GM19463 (cell line): ENCODE results near the gene LEF1.

Source experiments
- ATAC-seq: cut with Tn5 transposase; IDR thresholded peaks from one replicate; pipeline ENCODE4 v1.9.1; 2021; ENCODE audit warnings: mild to moderate bottlenecking, moderate library complexity; ENCODE audit not compliant: unreplicated experiment

Gene LEF1

DNA sequence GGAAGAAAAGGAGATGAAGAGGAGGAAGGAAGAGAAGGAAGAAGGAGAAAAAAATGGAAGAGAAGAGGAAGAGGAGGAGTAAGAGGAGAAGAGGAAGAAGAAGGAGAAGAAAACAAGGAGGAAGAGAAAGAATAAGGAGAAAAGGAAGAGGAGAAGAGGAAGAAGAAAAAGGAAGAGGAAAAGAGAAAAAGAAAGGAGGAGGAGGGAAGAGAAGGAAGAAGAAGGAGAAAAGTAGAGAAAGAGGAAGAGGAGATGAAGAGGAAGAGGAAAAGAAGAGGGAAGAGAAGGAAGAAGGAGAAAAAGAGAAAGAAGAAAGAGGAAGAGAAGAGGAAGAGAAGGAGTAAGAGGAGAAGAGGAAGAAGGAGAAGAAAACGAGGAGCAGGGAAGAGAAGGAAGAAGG is 11.8 kb upstream of the LEF1 start:
- no peak for ATAC-seq

DNA sequence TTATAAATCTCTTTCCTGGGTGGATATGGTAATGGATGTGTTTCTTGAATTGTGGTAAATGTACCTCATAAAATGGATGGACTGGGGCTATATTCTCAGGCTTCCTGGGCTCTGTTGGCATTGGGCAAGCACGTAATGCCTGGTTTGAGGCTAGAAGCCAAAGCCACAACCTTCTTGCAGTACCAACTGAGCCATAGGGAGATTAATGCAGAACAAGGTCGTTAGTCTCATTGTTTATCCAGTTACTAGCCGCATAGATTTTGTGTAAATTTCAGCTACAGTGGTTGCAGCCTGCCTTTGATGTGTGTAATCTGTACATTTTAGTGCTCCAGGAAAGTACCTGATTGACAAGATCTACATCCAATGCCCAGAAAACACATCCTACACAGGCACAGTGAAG is 7.2 kb upstream of the LEF1 start:
- no peak for ATAC-seq

DNA sequence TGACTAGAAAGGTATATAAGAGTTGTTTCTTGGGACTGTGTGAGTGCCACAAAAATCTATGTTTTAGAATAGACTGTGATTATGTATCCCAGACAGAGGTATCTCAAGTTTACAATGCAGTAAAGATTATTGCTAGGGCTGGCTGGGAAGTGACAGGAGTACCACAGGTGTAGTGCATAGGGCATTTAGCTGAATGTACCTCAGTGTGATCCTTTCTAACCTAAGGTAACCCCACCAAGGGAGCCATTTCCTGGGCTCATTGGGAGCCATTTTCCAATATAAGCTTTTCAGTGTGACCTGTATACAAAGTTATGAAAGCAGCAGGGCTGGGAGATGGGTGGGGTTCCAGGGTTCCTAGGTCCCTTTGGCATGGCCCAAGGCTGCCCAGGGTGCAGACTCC is 6.1 kb upstream of the LEF1 start:
- ATAC-seq, result no peak

DNA sequence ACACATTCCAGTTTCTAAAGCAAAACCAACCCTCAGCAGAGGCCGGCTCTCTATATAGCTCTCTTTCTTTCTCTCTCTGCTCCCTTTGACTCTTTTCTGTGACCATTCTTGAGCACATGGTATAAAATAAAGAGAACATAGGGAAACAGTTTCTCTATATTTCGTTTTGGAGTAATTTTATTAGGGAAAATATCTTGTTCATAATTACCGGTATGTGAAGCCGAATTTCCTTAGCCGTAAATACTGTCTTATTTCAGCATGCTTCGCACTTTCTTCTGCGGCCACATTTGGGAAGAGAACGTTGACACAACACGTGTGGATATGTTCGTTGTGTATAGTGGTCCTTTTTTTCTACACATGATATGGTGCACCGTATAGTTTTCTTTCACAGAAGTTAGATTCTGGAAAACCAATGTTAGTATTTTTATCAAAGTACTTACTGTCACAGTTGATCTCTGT is 4.9 kb upstream of the LEF1 start:
- ATAC-seq, result no peak

DNA sequence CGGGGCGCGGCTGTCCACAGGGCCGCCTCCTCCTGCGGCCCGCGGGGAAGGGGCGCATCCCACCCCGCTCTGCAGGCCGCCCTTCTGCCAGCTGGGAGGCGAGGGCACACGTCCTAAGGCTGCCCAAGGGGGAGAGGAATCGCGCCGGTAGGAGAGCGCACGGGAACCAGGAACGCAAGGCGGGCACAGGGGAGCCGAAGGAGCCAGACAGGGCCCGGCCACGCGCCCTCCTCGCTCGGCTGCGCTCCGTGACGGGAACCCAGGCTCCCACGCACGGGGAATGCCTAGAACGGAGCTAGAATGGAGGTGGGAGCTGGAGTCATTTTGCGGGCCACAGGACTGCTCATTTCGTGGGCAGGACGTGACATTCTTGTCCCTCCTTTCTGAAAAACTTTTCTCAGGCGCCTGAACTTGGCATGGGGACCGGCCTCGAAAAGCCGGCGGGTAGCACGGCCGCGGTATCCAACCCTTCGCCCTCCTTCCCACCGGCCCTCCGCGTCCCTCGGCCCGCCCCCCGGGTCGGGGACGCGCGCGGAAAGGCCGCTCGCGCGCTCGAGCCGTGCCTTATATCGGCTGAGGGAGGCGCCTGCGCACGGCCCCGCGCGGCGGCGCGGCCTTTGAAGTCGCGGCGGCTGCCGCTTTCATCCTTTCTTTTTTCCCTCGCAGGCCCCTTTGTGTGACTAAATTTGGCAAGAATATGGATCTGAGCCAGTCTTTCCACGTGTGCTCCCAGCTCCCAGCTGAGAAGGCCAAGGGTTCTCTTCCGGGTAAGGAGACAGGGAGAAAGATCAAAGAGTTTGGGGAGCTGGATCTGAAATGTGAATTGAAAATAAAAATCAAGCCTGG is 4.2 kb upstream of the LEF1 start:
- ATAC-seq, result peak; percentile 46

DNA sequence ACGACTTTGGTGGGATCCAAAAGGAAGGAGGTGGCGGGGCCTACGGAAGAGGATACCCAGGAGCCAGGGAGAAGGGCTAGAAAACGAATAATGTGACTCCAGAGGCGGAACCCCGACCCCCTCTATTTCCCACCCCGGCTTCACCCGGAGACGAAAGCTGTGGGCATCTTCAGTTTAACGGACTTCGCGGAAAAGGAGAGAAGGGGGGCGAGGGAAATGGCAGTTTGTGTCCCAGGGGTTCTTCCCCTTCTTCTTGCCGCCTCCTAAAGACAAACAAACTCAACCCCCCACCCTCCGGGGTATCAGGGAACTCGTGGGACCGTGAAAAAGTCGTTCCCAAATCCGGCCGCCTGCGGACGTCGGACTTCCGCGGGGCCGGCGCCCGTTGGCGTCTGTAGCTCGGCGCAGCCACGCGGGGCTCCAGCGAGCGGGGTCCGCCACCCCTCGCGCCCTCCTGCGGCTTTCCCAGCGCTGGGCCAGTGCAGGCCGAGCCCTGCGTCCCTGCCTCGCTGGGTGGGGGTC is 3.6 kb upstream of the LEF1 start:
- ATAC-seq, result peak; percentile 26

DNA sequence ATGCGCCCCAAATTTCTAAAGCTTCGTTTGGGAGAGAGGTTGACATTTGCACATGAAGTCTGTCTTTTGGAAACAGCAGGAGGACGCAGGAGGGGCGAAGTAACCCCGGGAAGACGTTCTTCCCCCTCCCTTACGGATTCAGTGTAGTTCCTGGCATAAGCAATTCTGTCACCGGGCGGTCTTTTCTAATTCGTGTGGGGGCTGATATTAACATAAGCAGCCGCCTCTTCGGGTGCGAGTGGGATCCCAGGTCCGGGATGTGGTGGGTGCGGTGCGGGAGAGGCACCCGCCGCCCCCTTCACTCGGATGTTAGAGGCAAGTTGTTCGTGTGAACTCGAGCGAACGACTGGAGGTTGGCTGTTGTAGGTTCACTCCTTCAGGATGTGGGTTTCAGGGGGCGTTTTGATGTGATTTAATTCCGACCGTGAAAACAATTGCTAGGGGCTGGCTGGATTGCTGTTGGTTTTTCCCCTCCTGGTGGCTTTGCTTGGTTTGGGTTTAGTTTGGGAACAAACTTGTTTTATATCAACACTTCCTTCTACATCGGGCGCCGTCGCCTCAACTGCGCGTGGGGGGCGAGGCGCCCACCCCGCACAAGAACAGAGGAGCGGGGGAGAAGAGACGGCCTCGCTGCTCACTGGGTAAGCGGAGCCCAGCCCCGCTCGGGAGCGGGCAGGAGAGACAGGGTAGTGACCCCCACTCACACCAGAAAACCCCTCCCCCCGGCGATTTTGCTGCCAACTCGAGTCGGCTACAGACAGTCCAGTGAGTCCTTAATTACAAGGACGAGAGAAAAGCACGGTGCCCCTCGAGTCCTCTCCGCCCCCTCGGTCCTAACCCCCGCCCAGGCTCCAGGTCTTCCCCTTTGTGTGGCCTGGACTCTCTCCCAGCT is 2.9 kb upstream of the LEF1 start:
- no peak for ATAC-seq

DNA sequence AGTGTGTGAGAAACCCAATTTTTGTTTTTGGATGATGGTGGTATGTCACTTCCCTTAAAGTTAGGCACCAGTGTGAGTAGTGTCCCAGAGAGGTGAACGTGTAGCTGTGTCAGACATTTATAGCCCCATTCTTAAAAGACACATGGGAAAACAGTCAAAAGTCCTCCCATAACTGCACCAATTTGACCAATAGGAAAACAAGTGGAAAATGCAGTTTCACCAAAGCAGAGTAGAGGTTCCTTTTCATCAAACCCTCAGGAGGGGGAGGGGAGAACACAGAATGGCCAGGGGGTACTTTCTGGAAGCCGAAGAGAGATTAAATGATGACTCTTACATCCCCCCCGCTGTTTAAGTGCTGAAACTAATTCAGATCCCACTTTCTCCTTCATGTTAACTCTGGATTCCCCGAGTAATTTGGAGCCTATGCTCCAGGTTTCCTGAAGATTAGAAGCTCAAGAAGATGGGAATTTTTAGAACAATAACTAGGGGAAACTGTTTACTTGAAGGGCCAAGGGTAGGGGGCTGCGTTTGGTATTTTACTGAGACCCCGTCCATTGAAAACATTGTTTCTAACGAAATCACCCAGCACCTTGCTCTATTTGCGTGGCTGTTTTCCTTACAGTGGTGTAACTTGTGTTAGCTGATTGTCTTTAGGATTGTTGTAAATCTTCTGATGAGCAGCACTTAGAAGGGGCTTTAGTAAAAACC is 2.1 kb upstream of the LEF1 start:
- ATAC-seq, result no peak

DNA sequence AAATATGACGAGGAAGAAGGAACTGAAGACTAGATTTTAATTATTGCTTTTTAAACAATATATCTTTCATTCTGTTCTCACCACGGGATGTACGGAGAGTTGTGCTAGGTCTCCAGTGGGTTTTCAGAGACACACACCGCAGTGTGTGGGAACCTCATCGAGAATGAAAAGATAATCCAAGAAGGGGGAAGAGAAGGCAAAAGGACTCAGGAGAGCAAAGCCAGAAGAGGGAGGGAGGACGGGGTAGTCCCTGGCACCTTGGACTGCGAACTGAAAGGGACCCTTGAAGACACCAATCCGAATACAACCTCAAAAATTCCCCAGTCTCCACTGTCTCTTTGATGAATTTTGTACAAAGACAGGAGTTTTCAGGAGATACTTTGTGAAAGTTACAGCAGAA is 932 bp upstream of the LEF1 start:
- no peak for ATAC-seq

DNA sequence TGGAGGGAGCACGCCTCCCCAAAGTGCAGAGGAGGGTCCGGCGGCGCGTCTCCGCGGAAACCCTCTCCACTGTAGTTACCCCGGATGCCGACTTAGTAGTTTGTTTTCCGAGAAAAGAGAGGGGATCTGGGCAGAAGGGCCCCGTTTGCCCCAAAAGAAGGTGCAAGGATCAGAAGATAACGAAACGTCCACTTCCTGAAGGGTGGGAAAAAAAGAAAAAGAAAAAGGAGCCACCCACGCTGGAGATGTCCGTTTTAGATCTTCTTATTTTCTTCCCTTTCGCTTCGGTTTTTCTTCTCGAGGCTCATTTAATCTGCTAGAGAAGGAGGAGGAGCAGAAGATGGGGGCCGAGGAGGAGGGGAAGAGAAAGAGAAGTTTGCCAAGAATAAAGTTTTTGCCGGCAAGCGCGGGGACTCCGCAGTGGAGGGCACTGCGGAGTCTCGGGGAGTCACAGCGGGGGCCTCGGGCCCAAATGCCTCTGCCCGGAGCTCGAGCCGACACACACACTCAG is 517 bp downstream of the LEF1 start:
- ATAC-seq, result no peak

DNA sequence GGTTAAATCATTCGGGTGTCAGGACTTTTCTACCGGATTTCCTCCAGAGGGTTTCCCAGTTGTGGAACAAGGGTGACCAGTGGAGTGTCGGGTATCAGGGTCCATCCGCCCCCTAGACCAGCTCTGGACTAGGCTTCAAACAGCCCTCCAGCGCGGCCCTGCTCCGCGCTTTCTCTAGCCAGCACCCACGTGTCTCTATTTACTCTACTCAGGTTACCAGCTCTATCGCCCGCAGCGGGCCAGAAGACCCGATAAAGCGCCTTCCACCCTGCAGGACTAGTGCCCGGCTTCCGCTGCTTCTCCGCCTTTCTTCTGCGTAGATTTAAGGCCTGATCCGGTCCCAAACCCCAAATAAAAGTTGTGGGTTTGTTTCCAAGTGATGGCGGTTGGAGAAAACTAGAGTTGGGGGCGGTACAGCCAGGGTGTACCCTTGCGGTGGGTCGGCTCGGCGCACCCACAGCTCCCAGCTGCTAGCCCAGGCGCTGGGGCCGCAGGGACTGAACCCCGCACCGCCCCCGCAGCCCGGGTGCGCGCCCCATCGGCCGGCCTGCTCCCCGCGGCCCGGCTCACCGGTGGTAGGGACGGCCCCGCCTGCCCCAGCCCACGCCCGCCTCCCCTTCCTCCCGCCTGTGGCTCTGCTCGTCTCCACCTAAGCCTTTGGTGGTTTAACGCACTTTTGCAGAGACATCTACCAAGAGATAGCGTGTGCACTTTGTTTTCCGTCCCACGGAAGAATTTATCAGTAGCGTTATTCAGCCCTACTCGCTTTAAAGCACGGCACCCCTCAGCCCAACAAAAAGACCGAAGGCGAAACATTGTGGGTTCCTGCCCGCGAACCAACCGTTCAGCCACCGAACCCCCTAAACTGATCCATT is 2.1 kb downstream of the LEF1 start:
- peak; percentile 27 for ATAC-seq

DNA sequence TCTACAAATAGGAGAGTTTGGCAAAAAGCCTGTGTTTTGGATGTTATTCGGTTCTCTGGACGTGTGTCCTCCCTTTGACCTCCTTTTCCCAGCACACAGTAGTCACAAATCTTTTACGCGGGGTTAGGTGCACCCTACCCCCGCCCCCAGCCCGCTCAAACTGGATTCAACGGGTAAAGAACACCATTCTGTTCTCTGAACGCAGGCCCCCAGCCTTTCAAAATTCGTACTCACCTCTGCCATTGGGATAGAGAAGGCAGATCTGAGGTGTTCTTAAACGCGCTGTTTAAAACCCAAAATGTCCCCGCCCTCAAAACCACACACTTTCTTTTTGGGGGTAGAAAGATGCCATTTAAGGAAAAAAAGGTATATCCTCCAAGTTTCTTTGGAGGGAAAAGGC is 2.7 kb downstream of the LEF1 start:
- no peak for ATAC-seq

DNA sequence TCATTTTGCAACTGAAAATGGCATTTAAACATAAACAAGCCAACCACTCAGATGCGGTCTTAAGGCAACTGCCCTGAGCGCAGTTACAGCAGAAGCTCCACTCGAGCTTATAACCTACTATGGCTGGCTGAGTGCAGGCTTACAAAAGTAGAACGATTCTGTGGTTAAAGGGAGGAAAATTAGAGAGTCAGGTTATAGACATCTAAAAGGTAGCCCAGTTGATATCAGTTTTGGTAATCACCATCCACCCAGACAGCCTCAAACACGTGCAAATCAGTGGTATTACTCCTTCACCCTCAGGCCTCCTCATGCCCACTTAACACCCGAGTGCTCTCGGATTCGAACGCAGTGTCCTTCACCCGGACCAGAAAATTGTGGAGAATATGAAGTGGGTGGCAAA is 3.1 kb downstream of the LEF1 start:
- ATAC-seq, result no peak

DNA sequence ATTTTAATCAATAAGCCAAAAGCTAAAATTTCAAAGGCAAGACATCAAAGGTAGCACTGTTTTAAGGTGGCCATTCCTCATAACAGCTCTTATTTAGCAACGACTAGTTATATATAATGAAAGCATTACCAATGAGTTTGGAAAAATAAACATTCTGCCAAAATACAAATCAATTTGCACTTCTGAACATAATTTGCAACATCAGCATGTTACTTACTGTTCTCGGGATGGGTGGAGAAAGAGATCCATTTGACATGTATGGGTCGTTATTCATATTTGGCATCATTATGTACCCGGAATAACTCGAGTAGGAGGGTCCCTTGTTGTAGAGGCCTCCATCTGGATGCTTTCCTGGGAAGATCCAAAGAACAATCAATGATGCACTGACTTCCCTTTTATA is 5.4 kb downstream of the LEF1 start:
- ATAC-seq, result no peak

DNA sequence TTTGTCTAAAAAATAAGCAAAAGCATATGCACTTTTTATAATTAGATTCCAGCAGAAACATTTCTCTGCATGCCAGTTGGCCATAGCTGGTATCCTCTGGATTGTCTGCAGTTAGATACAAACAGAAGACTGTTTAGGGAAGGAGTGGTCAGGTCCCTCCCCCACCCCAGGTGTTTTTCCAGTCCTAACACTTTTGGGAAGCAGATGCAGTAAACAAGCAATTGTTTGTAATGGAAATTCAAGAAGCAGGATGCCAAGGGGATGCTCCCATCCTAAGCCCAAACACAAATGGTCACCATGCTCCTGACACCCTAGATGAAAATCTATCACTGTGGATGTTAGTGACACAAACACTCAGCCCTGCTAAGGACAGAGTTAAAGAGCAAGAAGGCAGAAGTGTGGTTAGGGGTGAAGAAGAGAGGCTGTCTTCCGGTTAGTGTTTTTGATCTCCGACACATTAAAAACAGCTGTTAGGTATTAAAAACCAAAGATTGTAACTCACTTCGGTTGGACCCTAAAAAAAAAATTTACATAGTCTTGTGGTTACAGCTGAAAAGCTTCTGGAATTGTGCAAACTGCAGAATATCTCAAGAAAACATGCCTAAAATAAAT is 7.9 kb downstream of the LEF1 start:
- no peak for ATAC-seq

DNA sequence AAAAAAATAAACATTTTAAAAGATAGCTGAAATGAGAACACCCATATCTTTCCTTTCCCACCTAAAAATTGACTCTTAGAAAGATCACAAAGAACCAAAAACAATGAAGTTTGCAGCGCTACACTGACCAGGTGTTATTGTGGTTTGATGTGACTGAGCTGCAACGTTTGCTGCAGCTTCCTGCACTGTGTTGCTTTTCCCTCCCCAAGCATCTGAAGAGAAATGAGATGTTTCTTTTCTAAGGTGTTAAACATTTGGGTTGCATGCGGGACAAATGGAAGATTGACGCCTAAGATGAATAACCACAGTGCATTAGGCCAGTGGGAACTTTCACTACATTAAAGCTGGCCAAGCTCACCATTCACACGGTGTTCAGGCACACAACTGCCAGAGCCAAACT is 8.9 kb downstream of the LEF1 start:
- no peak for ATAC-seq

DNA sequence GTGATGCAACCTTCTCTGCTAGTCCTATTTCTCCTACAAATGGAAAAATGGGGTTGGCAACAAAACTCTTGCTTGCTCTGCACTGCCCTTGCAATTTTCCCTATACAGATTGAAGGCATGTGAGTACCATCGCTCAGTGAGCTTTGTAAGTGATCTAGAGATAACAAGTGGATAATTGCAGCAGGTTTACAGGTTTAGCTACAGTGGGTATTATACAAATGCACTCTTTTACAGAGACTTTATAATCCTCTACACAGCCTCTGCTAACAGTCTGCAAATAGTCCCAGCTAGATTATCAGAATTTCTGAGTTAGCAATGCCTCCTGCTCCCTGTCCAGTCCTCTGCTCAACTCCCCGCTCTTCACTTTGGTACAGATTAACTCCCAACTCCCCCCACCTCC is 11.1 kb downstream of the LEF1 start:
- ATAC-seq, result no peak

DNA sequence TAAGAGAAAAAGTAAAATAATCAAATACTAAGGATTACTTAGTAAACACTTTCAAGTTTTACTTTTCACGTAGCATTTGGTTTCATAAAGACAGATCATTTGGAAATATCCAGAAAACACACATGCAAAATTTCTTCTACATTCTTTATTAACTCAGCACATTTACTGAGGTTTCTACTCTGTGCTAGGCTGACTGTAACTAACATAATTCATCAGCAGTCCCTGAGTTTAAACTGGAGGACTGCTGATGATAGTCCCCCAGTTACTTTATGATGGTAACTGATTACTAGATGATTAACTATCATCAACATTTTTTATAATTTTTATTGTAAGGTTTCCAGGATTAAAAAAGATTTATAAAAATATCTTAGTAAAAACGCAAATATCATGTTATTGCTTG is 12.3 kb downstream of the LEF1 start:
- ATAC-seq, result no peak

DNA sequence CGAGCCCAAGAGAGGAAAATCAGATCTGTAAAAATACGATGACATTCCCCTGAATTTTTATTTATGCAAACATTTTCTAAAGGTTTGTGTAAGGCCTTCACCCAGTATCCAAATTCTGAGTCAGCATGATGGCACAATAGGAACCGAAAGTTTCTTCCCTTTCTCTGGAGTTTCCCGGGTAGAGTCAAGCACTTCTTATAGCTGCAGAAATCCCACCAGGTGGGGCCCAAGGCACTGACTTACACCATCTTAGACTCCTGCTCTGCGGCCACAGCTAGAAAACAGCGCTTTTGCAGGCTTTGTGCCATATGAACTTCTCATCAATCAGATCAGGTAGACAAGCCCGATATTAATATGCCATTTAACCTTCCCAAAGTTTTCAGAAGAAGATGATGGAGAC is 13.4 kb downstream of the LEF1 start:
- ATAC-seq, result no peak

DNA sequence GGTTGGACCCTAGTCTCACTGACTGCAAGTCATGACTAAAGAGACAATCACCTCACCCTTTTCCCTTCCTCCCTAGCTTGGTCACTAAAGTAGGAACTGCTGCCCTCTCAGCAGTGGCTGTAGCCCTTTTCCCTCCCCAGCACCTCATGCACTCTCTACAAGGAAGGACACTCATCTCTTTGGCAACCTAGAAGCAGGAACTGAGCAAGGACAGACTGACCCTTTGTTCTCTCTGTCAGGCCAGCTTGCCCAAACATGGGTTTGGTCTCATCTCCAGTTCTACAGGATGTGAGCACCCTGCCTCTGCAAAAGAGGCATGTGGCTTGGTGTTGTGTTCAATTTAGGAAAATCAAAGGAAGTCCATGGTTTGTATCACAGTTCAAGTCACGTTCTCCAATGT is 15.8 kb downstream of the LEF1 start:
- ATAC-seq, result no peak
